ENCODE data around the gene DENND2A. TPM values are rescaled to one million over a fixed set of nuclear protein-coding genes. Genes with fewer than 3 reads are reported as not detected.
A peak's percentile ranks its signal among the peaks of the same experiment; 100 is the strongest.
"Not testable (repeated sequence)": the region's sequence is repeated elsewhere in the genome, so short reads cannot be mapped to it uniquely, and the experiment has no call there.

The DENND2A gene
- total and polyA plus RNA-seq, 7 donors, result 2.7 to 8.7 (median 3.8) TPM

DNA sequence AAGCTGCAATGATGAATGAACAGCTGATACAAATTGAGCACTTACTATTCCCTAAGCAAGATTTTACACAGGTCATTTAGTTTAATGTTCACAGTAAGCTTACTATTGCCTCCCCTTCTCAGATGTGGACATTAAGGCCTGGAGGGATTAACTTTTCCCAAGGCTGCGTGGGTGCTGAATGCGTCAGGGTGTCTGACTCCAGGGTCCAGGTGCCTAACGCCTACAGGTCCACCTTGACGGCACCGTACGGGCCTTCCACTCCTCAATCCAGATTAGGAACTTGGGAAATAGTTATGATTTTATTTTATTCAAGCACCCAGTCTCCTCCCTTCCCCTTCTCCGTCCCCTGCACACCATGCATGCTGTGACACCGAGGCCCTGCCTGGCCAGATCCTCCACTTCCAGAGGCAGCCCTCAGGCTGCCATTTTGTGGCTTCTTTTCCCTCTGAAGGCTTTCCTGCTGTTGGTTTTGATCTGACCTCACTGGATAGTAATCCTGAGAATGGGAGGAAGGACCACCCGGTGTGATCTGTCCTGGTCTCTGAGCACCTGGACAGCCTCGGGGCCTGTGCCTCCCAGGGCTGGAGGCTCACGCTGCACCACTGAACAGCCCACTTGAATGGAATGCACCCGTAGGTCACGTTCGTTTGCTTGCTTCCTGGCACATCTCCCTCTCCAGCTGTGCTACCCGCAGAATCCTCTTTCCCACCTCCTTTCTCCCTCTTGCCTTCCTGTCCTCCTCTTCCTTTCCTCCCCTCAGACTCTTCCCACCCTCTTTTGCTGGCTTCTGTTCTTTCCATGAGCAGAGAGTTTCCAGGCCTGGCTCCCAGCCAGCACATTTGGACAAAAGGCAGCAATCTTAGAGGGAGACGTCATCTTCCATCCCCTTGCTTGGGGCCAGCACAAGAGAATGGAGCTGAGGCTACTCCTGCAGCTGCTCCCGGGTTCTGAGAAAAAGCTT lies 14.4 kb downstream of the DENND2A start:
- WGBS, 3 donors, result 42 to 44% (median 44%) methylated on average over 17 of the region's 17 CpGs
- peak overlapping the region; percentile 61 for H3K27ac ChIP-seq
- H3K36me3 ChIP-seq (ENCODE audit: insufficient read depth in 1 of 2, low read depth in 1 of 2), result no peaks in the 10 kb centered on the region
- H3K9me3 ChIP-seq, result no peaks in the 10 kb centered on the region
- ATAC-seq, result peak; percentile 62 to 76 (median 68)
- H3K4me3 ChIP-seq, result no peak overlapping the region
- intact Hi-C loops (cut with DNase I), result no loop called here
- no peaks in the 10 kb centered on the region for H3K27me3 ChIP-seq (ENCODE audit: insufficient read depth in 3 of 3, low read length in 2 of 3)
- TF ChIP-seq, protein P1, sequence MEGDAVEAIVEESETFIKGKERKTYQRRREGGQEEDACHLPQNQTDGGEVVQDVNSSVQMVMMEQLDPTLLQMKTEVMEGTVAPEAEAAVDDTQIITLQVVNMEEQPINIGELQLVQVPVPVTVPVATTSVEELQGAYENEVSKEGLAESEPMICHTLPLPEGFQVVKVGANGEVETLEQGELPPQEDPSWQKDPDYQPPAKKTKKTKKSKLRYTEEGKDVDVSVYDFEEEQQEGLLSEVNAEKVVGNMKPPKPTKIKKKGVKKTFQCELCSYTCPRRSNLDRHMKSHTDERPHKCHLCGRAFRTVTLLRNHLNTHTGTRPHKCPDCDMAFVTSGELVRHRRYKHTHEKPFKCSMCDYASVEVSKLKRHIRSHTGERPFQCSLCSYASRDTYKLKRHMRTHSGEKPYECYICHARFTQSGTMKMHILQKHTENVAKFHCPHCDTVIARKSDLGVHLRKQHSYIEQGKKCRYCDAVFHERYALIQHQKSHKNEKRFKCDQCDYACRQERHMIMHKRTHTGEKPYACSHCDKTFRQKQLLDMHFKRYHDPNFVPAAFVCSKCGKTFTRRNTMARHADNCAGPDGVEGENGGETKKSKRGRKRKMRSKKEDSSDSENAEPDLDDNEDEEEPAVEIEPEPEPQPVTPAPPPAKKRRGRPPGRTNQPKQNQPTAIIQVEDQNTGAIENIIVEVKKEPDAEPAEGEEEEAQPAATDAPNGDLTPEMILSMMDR (IDR thresholded peaks at IDR 0.05), result no peak
- DNase-seq, result peak; percentile 90 to 93
- peaks cover 3% of the 10 kb centered on the region for H3K4me1 ChIP-seq

DNA sequence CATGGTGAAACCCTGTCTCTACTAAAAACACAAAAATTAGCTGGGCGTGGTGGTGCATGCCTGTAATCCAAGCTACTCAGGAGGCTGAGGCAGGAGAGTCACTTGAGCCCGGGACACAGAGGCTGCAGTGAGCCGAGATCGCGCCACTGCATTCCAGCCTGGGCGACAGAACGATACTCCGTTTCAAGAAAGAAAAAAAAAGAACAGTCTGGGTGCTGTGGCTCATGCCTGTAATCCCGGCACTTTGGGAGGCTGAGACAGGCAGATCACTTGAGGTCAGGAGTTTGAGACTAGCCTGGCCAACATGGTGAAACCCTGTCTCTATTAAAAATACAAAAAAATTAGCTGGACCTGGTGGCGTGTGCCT lies 15.4 kb downstream of the DENND2A start:
- H3K4me3 ChIP-seq; H3K4me1 ChIP-seq; ATAC-seq; H3K9me3 ChIP-seq; intact Hi-C loops (cut with DNase I); H3K36me3 ChIP-seq (ENCODE audit: insufficient read depth in 1 of 2, low read depth in 1 of 2); H3K27me3 ChIP-seq (ENCODE audit: insufficient read depth in 3 of 3, low read length in 2 of 3): not testable (repeated sequence)
- peak overlapping the region; percentile 60 for H3K27ac ChIP-seq
- WGBS, 3 donors, result 75 to 85% (median 78%) methylated on average over 10 of the region's 10 CpGs
- DNase-seq, result peak in 1 of 2 donors; percentile 36

DNA sequence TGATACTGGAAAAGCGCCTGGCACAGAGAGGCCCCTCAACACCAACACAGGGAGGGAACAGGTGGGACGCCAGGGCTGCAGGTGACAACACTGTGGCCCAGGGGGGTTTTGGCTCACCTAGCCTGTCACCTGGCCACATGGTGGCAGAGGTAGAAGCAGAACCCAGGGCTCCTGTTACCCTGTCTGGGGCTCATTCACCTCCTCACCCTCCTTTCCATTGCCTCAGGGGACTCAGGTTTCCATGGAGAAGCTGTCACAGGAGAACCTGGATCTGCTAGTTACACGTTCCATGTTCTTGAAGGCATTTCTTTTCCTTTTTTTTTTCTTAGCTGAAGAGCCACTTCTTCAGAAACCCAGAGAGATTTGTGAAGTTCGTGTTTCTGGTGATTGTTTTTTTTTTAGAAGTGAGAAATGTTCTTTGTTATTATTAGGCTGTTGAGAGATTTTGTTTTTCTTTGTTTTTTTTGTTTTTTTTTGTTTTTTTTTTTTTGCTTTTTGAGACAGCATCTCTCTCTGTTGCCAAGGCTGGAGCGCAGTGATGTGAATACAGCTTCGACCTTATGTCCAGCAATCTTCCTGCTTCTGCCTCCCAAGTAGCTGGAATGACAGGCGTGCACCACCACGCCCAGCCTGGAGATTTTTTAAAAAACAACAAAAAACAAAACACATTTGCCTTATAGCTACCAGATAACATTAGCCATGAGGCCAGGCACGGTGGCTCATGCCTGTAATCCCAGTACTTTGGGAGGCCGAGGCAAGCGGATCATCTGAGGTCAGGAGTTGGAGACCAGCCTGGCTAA lies 16.0 kb downstream of the DENND2A start:
- TF ChIP-seq, protein P1 (IDR thresholded peaks at IDR 0.05), result no peak
- no peak for ATAC-seq
- Histone ChIP-seq H3K27ac (peak overlapping the region; percentile 60), H3K4me3 (no peak overlapping the region), H3K9me3 (no peaks in the 10 kb centered on the region), H3K36me3 (ENCODE audit: insufficient read depth in 1 of 2, low read depth in 1 of 2) (no peaks in the 10 kb centered on the region), H3K4me1 (peaks cover 3% of the 10 kb centered on the region), H3K27me3 (ENCODE audit: insufficient read depth in 3 of 3, low read length in 2 of 3) (no peaks in the 10 kb centered on the region)
- intact Hi-C loops (cut with DNase I), result no loop called here
- DNase-seq, result no peak
- 72 to 78% (median 77%) methylated on average over 11 of the region's 11 CpGs for WGBS, 3 donors

DNA sequence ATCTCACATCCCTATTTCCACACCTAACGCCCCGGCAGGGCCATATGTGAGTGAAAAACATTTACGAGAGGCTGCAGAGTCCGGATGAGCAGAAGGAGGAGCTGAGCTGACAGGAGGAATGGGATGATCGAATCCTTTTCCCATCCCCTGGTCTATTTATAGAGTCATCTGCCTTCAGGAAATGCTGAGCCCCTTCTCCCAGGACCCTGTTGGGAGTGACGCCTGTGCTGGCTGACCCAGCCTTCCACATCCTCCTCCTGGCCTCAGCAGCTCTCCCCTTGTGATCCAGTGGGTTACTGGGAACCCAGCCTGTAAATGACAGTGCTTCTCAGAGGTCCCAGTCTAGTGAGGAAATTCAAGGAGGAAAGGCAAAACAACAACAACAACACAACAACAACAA lies 16.6 kb downstream of the DENND2A start:
- no peak for ATAC-seq
- H3K27ac ChIP-seq, result peak overlapping the region; percentile 60
- peaks cover 3% of the 10 kb centered on the region for H3K4me1 ChIP-seq
- no peaks in the 10 kb centered on the region for H3K27me3 ChIP-seq (ENCODE audit: insufficient read depth in 3 of 3, low read length in 2 of 3)
- intact Hi-C loops (cut with DNase I), result no loop called here
- H3K36me3 ChIP-seq (ENCODE audit: insufficient read depth in 1 of 2, low read depth in 1 of 2), result no peaks in the 10 kb centered on the region
- peak in 1 of 2 donors; percentile 62 for DNase-seq
- TF ChIP-seq, protein P1 (IDR thresholded peaks at IDR 0.05), result no peak
- H3K9me3 ChIP-seq, result no peaks in the 10 kb centered on the region
- H3K4me3 ChIP-seq, result no peak overlapping the region
- 54 to 70% (median 66%) methylated on average over 6 of the region's 6 CpGs for WGBS, 3 donors
